ENCODE results near the gene DUS3L. TPM values are rescaled to one million over a fixed set of nuclear protein-coding genes. Genes with fewer than 3 reads are reported as not detected.

The DUS3L gene
- total RNA-seq, 1 experiment from 2014 or later: 39.3 TPM

- Mint-ChIP-seq H3K27me3 (ENCODE audit: low read depth) (peaks cover 16% of the 10 kb centered on the region), H3K4me3 (no peak overlapping the region), H3K9me3 (peaks cover 8% of the 10 kb centered on the region), H3K4me1 (no peaks in the 10 kb centered on the region), H3K27ac (no peak overlapping the region), H3K36me3 (no peaks in the 10 kb centered on the region)
- DNase-seq (ENCODE audit: low spot score) (no peak), ATAC-seq (no peak)
- POLR2A ChIA-PET: no interaction called here
- CTCF ChIA-PET: interaction anchor here (0.7 to 0.8 kb wide), 2 partner anchors 205 to 229 kb away, joined by 3 to 4 read pairs; no protein-coding TSS in a partner anchor
- TF ChIP-seq CTCF (IDR thresholded peaks at IDR 0.05) (no peak), E2F1 (CRISPR knock-in tag; IDR thresholded peaks at IDR 0.05) (no peak), E2F5 (CRISPR knock-in tag; IDR thresholded peaks at IDR 0.05) (no peak), TCF7 (CRISPR knock-in tag; IDR thresholded peaks at IDR 0.05; ENCODE audit: low read depth) (no peak), HMGA2 (CRISPR knock-in tag; IDR thresholded peaks at IDR 0.05) (no peak), ZNF281 (CRISPR knock-in tag; IDR thresholded peaks at IDR 0.05) (no peak), SMAD4 (CRISPR knock-in tag; IDR thresholded peaks at IDR 0.05) (no peak), CDX4 (CRISPR knock-in tag; IDR thresholded peaks at IDR 0.05; ENCODE audit: borderline replicate concordance) (no peak), ERG (CRISPR knock-in tag; IDR thresholded peaks at IDR 0.05) (no peak), USF2 (CRISPR knock-in tag; IDR thresholded peaks at IDR 0.05) (no peak), ZNF416 (CRISPR knock-in tag; IDR thresholded peaks at IDR 0.05) (no peak), CBFB (CRISPR knock-in tag; IDR thresholded peaks at IDR 0.05; ENCODE audit: low read depth) (no peak), NFE2L1 (CRISPR knock-in tag; IDR thresholded peaks at IDR 0.05) (no peak), ZNF317 (CRISPR knock-in tag; IDR thresholded peaks at IDR 0.05; ENCODE audit: borderline replicate concordance, low read depth) (no peak), TP53 (CRISPR knock-in tag; IDR thresholded peaks at IDR 0.05) (no peak), ATF2 (CRISPR knock-in tag; IDR thresholded peaks at IDR 0.05; ENCODE audit: borderline replicate concordance, low read depth) (no peak), ZNF396 (CRISPR knock-in tag; IDR thresholded peaks at IDR 0.05; ENCODE audit: borderline replicate concordance) (no peak)
Observed at GRCh38 chr19:5738423-5738822, 52.5 kb downstream of the DUS3L start.

Other genes starting within 250 kb of the DUS3L start
- 0.60 to 0.85 TPM (median 0.76 TPM) in 3 replicates for gene TINCR, start 223.2 kb downstream of the DUS3L start, total RNA-seq (2021)
- 70.0 to 100 TPM (median 77.8 TPM) in 3 replicates for gene SAFB2, start 168.4 kb downstream of the DUS3L start, total RNA-seq (2021)
- 106 to 141 TPM (median 110 TPM) in 3 replicates for gene SAFB, start 168.1 kb downstream of the DUS3L start, total RNA-seq (2021)
- gene MICOS13, start 110.6 kb downstream of the DUS3L start, total RNA-seq (2021): 30.0 to 32.8 TPM (median 32.5 TPM) in 3 replicates
- 11.8 to 19.1 TPM (median 15.5 TPM) in 3 replicates for gene HSD11B1L, start 110.1 kb downstream of the DUS3L start, total RNA-seq (2021)
- 1,080 to 1,240 TPM (median 1,178 TPM) in 3 replicates for gene RPL36, start 100.9 kb downstream of the DUS3L start, total RNA-seq (2021)
- gene LONP1, start 71.0 kb downstream of the DUS3L start, total RNA-seq (2021): 171 to 186 TPM (median 180 TPM) in 3 replicates
- 0.50 TPM in 1 of 3 replicates, not detected in the others for gene CATSPERD, start 70.5 kb downstream of the DUS3L start, total RNA-seq (2021)
- gene PRR22, start 6.4 kb downstream of the DUS3L start, total RNA-seq (2021): 2.6 to 3.3 TPM (median 3.0 TPM) in 3 replicates
- 4.7 to 6.1 TPM (median 4.9 TPM) in 3 replicates for gene NRTN, start 13.9 kb upstream of the DUS3L start, total RNA-seq (2021)
- not detected in 3 replicates for gene FUT6, start 48.5 kb upstream of the DUS3L start, total RNA-seq (2021)
- 0.23 to 0.62 TPM (median 0.48 TPM) in 3 replicates for gene FUT3, start 60.3 kb upstream of the DUS3L start, total RNA-seq (2021)
- 0.16 to 0.23 TPM (median 0.17 TPM) in 3 replicates for gene FUT5, start 79.4 kb upstream of the DUS3L start, total RNA-seq (2021)
- 260 to 261 TPM (median 260 TPM) in 3 replicates for gene NDUFA11, start 112.6 kb upstream of the DUS3L start, total RNA-seq (2021)
- gene VMAC, start 113.7 kb upstream of the DUS3L start, total RNA-seq (2021): 2.5 to 3.3 TPM (median 3.3 TPM) in 3 replicates
- 4.6 to 5.8 TPM (median 5.3 TPM) in 3 replicates for gene CAPS, start 123.1 kb upstream of the DUS3L start, total RNA-seq (2021)
- gene RANBP3, start 187.0 kb upstream of the DUS3L start, total RNA-seq (2021): 74.5 to 76.3 TPM (median 75.6 TPM) in 3 replicates

Data from WTC11 (cell line).